ENCODE measurements around the gene PARD3B. TPM values are rescaled to one million over a fixed set of nuclear protein-coding genes. Genes with fewer than 3 reads are reported as not detected.

Gene PARD3B
- total RNA-seq, 1 donor from 2014 or later, result 23.8 TPM

- no peaks in the 10 kb centered on the region for H3K36me3 ChIP-seq
- H3K9me3 ChIP-seq, result no peaks in the 10 kb centered on the region
- no peak overlapping the region for H3K4me3 ChIP-seq
- H3K27ac ChIP-seq, result no peak overlapping the region
- DNase-seq (no peak), ATAC-seq (no peak)
- H3K4me1 ChIP-seq, result peaks cover 16% of the 10 kb centered on the region
- intact Hi-C loops (cut with DNase I), result no loop called here
- no peak for TF ChIP-seq CTCF (IDR thresholded peaks at IDR 0.05)
- H3K27me3 ChIP-seq (ENCODE audit: low read depth), result no peaks in the 10 kb centered on the region
Measured at GRCh38 chr2:204611017-204611631, 65.8 kb downstream of the PARD3B start.

GRCh38 chr2:204611764-204612163 is 66.5 kb downstream of the PARD3B start:
- Histone ChIP-seq H3K36me3 (no peaks in the 10 kb centered on the region), H3K27ac (no peak overlapping the region), H3K4me1 (peaks cover 16% of the 10 kb centered on the region), H3K4me3 (no peak overlapping the region), H3K9me3 (no peaks in the 10 kb centered on the region), H3K27me3 (ENCODE audit: low read depth) (no peaks in the 10 kb centered on the region)
- intact Hi-C loops (cut with DNase I), result no loop called here
- no peak for DNase-seq
- no peak for TF ChIP-seq CTCF (IDR thresholded peaks at IDR 0.05)
- ATAC-seq, result no peak

- DNase-seq (no peak), ATAC-seq (no peak)
- TF ChIP-seq CTCF (IDR thresholded peaks at IDR 0.05), result no peak
- H3K27me3 ChIP-seq (ENCODE audit: low read depth), result no peaks in the 10 kb centered on the region
- intact Hi-C loops (cut with DNase I), result no loop called here
- H3K4me1 ChIP-seq, result peaks cover 2% of the 10 kb centered on the region
- H3K27ac ChIP-seq, result no peak overlapping the region
- H3K36me3 ChIP-seq, result no peaks in the 10 kb centered on the region
- no peaks in the 10 kb centered on the region for H3K9me3 ChIP-seq
- no peak overlapping the region for H3K4me3 ChIP-seq
Measured at GRCh38 chr2:204613635-204614034, 68.4 kb downstream of the PARD3B start.

GRCh38 chr2:204615456-204615855 is 70.2 kb downstream of the PARD3B start:
- intact Hi-C loops (cut with DNase I), result no loop called here
- no peak overlapping the region for H3K4me3 ChIP-seq
- DNase-seq (no peak), ATAC-seq (no peak)
- no peaks in the 10 kb centered on the region for H3K27me3 ChIP-seq (ENCODE audit: low read depth)
- H3K4me1 ChIP-seq, result no peaks in the 10 kb centered on the region
- no peak overlapping the region for H3K27ac ChIP-seq
- no peak for TF ChIP-seq CTCF (IDR thresholded peaks at IDR 0.05)
- H3K36me3 ChIP-seq, result no peaks in the 10 kb centered on the region
- no peaks in the 10 kb centered on the region for H3K9me3 ChIP-seq

- DNase-seq (no peak), ATAC-seq (no peak)
- Histone ChIP-seq H3K9me3 (no peaks in the 10 kb centered on the region), H3K27me3 (ENCODE audit: low read depth) (no peaks in the 10 kb centered on the region), H3K4me3 (no peak overlapping the region), H3K27ac (no peak overlapping the region), H3K36me3 (no peaks in the 10 kb centered on the region), H3K4me1 (no peaks in the 10 kb centered on the region)
- TF ChIP-seq CTCF (IDR thresholded peaks at IDR 0.05), result no peak
- intact Hi-C loops (cut with DNase I), result no loop called here
Measured at GRCh38 chr2:204625135-204625534, 79.9 kb downstream of the PARD3B start.

Data from lower lobe of right lung (tissue), 2 donors.